Tibial nerve (tissue), 3 donors: Measurements from ENCODE around the gene LRRC4.

ENCODE experiments used
- POLR2A ChIP-seq, 2 donors: fragments of 450-650 bp; IDR thresholded peaks; one replicate each; pipeline ENCODE4 v1.6.1; 2017; ENCODE audit warnings: antibody characterized with exemption in 2 of 2, mild to moderate bottlenecking in 2 of 2, moderate library complexity in 2 of 2
- TF ChIP-seq, protein P1 (sequence below), 5 experiments: fragments of 200-600 bp in 3 of 5; fragments of 450-650 bp in 2 of 5; sonication (generic) in 3 of 5; IDR thresholded peaks; one replicate each; pipeline ENCODE4 v1.5.1; 2016 to 2019; ENCODE audit warnings: antibody characterized with exemption in 5 of 5, mild to moderate bottlenecking in 3 of 5, moderate library complexity in 2 of 5

DNA sequence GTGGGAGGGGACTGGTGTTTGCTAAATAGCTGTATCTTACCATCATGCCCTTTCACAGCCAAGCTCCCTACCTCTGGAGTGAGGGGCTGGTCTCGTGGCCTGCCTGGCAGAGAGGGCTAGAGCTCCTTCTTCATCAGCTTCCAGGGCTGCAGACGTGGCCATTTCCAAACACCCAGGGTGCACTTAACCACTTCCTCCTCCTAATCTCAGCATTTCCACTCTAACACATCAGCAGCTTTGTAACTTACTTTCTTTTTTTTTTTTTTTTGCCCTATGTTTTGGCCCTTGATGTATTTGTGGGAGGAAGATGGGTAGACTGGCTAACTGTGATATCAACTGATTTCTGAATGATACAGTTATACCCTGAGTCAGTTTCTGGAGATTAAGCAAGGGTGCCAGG lies 27.4 kb downstream of the LRRC4 start:
- TF ChIP-seq, protein P1, sequence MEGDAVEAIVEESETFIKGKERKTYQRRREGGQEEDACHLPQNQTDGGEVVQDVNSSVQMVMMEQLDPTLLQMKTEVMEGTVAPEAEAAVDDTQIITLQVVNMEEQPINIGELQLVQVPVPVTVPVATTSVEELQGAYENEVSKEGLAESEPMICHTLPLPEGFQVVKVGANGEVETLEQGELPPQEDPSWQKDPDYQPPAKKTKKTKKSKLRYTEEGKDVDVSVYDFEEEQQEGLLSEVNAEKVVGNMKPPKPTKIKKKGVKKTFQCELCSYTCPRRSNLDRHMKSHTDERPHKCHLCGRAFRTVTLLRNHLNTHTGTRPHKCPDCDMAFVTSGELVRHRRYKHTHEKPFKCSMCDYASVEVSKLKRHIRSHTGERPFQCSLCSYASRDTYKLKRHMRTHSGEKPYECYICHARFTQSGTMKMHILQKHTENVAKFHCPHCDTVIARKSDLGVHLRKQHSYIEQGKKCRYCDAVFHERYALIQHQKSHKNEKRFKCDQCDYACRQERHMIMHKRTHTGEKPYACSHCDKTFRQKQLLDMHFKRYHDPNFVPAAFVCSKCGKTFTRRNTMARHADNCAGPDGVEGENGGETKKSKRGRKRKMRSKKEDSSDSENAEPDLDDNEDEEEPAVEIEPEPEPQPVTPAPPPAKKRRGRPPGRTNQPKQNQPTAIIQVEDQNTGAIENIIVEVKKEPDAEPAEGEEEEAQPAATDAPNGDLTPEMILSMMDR (IDR thresholded peaks at IDR 0.05), result no peak
- TF ChIP-seq POLR2A (IDR thresholded peaks at IDR 0.05), result no peak
